ENCODE measurements around the gene OXA1L.

OXA1L gene

DNA sequence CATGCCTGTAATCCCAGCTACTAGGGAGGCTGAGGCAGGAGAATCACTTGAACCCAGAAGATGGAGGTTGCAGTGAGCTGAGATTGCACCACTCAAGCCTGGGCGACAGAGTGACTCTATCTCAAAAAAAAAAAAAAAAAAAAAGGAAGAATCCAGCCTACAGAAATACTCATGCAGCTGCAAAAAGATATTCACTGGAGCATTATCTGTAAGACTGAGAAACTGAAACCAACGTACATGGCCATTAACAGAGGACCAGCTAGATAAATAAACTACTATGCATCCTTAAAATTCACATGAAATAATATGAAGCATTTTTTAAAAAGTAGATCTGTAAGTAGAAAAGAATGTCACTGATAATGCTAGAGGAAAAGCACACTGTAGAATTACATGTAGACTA is 45.2 kb downstream of the OXA1L start:
- TF ChIP-seq, protein P1, sequence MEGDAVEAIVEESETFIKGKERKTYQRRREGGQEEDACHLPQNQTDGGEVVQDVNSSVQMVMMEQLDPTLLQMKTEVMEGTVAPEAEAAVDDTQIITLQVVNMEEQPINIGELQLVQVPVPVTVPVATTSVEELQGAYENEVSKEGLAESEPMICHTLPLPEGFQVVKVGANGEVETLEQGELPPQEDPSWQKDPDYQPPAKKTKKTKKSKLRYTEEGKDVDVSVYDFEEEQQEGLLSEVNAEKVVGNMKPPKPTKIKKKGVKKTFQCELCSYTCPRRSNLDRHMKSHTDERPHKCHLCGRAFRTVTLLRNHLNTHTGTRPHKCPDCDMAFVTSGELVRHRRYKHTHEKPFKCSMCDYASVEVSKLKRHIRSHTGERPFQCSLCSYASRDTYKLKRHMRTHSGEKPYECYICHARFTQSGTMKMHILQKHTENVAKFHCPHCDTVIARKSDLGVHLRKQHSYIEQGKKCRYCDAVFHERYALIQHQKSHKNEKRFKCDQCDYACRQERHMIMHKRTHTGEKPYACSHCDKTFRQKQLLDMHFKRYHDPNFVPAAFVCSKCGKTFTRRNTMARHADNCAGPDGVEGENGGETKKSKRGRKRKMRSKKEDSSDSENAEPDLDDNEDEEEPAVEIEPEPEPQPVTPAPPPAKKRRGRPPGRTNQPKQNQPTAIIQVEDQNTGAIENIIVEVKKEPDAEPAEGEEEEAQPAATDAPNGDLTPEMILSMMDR (IDR thresholded peaks at IDR 0.05; ENCODE audit: borderline replicate concordance, insufficient read depth, low read depth, low read length), result no peak

DNA sequence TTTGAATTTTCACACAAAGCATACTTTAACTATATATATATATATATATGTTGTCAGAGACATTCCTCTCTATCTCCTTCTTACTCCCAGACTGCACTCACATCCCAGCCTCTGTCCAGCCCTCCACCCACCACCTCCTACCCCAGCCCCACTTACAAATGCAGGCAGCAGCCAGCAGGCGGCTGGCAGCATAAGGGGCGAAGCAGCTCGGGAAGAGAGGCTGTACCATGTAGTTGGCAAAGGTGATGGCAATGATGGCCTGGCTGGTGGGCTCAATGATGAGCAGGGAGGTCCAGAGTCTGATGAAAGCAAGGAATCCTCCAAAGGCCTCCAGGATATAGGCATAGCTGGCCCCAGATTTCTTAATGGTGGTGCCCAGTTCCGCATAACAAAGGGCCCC is 46.3 kb downstream of the OXA1L start:
- TF ChIP-seq, protein P1 (IDR thresholded peaks at IDR 0.05; ENCODE audit: borderline replicate concordance, insufficient read depth, low read depth, low read length), result no peak

More for the DNA sequence above, 45.2 kb downstream of the OXA1L start:
- no peak overlapping the region for H3K4me3 ChIP-seq (ENCODE audit: low read depth, low read length)

DNA sequence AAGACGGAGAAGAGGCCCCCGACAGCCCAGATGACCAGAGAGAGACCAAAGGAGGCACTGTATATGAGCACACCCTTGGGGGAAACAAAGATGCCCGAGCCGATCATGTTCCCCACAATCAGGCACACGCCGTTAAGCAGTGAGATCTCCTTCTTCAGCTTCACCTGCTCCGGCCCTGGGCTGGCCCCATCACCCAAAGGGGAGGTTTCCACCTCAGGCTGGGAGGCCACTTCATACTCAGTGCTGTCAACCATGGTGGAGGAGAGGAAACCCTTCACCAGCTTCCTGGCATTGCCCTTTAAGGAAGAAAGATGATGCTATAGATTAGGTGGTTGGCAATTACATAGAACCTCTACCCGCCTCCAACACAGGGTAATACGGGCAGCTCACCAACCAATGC is 46.7 kb downstream of the OXA1L start:
- TF ChIP-seq, protein P1 (IDR thresholded peaks at IDR 0.05; ENCODE audit: borderline replicate concordance, insufficient read depth, low read depth, low read length), result no peak

More for the DNA sequence above, 46.3 kb downstream of the OXA1L start:
- no peak overlapping the region for H3K4me3 ChIP-seq (ENCODE audit: low read depth, low read length)

DNA sequence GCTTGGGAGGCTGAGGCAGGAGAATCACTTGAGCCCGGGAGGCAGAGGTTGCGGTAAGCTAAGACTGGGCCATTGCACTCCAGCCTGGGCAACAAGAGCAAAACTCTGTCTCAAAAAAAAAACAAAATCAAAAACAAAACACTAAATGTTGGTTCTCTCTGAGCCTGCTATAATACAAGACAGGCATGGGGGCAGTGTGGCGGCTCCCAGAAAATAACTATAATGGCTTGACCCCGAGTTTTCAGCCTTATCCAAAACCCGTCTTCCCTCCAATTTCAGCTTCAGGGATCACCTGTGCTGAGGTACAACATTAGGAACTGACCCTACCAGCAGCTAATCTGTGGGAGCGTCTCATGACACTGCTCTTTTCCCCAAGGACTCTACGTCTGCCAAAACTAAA is 47.9 kb downstream of the OXA1L start:
- TF ChIP-seq, protein P1 (IDR thresholded peaks at IDR 0.05; ENCODE audit: borderline replicate concordance, insufficient read depth, low read depth, low read length), result no peak
- H3K4me3 ChIP-seq (ENCODE audit: low read depth, low read length), result no peak overlapping the region

More for the DNA sequence above, 46.7 kb downstream of the OXA1L start:
- H3K4me3 ChIP-seq (ENCODE audit: low read depth, low read length), result no peak overlapping the region

DNA sequence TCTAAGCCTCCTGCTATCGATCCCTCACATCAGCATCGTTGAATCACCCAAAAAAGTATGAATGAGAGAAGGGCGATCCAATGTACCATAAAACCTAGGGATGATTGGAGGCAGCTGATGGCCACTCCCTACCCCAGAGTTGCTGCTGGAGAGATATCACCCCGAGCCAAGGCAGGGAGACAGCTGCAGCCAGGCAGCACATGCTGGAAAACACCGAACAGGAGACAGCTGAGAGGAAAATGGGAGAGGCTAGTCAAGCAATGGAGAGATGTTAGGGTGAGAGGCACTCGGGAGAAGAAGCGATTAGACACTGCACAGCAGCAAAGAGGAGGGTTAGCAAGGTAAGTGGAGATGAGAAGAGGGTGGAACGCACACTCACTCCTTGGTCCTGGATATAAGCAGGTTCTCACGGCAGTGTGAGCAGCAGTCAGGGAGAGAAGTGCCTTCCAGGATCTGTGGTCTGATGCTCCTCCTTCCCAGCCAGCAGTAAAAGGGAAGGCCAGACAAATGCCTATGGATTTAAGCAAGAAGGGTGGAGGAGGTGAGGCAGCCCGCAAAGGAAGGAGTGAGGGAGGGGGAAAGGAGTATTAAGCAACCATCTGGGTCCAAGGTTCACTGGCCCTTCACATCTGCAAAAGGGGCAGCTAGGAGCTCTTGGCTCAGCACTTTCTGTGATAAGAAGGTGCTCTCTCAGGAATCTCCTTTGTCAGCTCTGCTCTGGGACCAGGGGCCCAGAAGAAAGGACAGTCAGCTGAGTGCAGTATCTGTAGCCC is 48.6 kb downstream of the OXA1L start, which contains the start of gene SLC7A7:
Gene SLC7A7 (minus strand): TSS at position 495 of the 773 bp plus-strand sequence. CDS start 2,037 bp downstream, outside the sequence.
- TF ChIP-seq, protein P1 (IDR thresholded peaks at IDR 0.05; ENCODE audit: borderline replicate concordance, insufficient read depth, low read depth, low read length), result no peak
- no peak within 1 kb of the TSS for H3K4me3 ChIP-seq (ENCODE audit: low read depth, low read length)

DNA sequence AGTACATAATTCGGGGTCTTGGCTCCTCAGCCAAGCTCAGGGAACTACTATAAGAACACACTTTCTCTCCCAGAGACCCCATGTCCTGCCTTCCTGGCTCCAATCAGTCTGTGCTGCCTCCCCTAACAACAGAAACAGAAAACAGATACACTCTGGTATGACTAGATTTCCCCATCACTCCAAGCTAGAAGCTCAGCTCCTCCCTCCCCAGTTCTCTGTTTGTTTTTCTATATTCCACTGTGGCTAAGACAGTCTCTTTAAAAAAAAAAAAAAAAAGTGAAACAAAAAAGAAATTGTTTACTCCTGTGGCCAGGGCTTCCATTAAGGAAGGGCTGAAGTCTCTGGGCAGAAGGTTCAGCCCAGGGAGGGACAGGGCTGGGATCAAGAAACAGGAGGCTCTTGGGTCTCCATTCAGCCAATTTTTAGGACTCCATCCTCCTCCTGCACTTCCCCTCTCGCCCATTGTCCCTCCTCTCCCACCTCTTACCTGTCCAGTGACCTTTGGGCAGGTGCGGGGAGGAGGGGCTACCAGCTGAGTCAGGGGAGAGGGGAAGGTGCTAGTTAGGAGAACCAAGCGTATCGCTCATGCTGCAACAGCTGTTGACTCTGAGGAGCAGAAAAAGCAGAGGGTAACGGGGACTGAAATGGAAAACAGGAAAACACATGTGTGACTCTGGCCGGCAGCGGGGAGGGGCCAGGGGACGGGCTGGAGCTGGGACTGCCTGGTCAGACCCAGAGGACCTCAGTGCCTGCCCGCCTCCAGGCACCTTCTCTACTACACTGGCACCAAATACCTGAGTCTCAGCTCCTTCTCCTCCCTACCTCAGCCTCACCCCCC is 52.9 kb downstream of the OXA1L start:
- no peak overlapping the region for H3K4me3 ChIP-seq (ENCODE audit: low read depth, low read length)
- TF ChIP-seq, protein P1 (IDR thresholded peaks at IDR 0.05; ENCODE audit: borderline replicate concordance, insufficient read depth, low read depth, low read length), result no peak
